Fibroblast of gingiva (primary cell): ENCODE results near the gene HMCN1.

Experiments
- DNase-seq: peaks from one replicate; pipeline ENCODE4 v3.0.0-alpha.2; 2011; ENCODE audit warnings: low read depth

The HMCN1 gene

DNA sequence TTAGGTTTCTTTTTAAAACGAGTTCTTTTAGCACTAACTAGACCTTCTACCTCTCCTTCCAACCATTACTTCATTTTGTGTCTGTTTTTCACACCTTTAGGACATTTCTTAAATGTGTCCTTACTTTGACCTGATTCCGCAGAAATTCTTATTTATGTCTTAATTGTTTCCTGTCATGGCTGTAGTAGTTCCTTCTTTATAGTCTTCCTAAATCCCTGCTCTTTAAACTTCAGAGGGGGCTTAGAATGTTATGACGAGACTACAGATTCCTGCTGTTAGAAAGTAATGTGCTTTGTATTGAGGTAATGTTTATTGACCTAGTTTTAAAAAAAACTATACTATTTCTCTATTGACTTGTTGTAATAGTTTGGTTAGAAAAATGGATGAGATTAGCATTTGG, 70.4 kb downstream of the HMCN1 start:
- no peak for DNase-seq

DNA sequence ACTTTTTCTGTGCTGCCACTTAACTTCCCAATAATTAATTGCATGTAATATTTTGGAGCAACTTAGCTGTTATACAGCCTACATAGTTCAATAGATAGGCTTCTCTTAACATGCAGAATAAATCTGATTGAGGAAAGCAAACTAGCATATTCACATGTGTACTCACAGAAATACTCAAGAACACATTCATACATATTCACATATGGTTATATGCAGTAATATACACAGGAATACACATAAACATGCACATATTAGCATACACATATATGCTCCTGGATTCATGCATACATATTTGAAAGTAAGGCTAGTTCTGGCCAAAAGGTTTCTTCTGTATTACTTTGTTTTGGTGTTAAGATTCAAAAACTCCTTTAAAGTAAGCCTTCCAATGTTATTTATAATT, 73.1 kb downstream of the HMCN1 start:
- DNase-seq, result no peak

DNA sequence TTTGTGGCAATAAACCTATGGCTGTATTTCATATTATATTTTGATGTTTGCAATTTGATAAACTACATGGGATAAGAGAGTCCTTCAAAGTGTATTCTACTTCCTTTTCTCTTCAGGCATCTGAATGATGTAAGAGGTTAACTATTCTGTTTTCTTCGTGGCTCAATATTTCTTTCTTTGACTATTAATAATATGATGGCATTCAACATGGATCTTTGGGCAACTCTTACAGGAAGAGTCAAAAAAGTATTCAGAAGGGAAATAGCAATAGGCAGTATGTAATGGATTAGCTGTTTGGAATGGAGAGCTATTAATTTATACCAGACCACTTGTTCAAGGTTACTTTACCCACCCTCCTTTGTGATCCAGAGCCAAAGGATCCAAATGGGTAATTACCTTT, 74.4 kb downstream of the HMCN1 start:
- no peak for DNase-seq

DNA sequence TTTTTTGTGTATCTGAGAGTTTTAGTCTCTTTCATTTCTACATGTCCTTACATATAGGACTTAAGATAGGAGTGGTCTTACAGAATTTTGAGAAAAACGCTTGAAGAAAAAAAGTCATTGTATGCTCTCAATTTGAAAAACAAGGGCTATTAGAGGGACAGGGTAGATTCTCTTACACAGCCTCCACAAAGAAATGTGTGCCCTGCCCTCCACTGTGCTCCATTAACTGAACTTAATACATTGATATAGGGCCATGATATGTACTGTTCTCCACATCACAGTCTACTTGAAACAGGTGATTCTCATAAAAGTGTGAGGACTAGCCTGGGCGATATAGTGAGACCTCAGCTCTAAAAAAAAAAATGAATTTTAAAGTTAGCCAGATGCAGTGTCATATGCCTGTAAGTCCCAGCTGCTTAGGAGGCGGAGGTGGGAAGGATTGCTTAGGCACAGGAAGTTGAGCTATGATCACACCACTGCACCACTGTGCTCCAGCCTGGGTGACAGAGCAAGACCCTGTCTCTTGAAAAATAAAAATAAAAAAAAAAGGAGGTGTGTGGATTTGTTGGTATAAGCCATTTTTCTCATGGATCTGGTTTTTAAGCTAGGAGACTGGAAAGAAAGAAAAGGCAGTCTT, 77.0 kb downstream of the HMCN1 start:
- no peak for DNase-seq

DNA sequence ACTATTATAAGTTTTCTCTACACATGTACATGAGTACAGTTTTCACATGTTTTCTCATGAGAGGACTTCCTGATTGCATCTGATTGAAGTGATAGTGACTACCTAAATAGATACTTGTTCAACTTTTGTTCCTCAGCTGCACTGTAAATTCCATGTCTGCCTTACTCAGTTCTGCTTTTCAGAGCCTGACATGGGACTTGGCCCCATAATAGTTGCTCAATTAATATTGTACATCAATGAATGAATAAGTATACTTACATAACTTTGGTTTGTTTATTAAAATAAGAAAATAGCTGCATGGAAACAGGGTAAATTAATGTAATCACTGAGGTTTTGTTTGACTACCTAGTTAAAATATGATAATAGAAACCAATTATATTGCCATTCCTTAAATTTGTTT, 78.7 kb downstream of the HMCN1 start:
- DNase-seq, result no peak

DNA sequence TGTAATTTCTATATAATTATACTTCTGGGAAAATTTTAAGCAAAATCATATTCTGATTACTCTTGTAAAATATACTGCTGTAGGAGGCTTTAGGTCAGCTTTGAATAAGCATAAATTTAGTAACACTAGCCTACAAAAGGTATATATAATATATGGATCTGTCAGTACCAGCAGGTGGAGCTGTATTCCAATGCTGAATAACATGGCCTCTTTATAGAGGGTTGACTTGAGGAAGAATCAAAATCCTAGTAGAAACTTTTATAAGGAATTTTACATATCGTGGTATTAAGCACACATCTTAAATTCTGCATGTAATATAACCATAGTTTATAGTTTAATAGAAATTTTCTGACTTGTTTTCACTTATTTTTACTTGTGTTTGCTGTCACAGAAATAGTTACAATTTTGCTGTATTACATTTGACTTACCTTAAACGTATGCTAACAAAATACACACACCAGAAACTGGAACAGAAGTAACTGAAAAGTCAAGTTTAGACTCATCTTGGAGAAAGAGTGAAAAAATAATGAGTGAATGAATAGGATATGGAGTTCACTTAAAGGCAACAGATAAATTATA, 79.3 kb downstream of the HMCN1 start:
- peak; percentile 46 for DNase-seq

DNA sequence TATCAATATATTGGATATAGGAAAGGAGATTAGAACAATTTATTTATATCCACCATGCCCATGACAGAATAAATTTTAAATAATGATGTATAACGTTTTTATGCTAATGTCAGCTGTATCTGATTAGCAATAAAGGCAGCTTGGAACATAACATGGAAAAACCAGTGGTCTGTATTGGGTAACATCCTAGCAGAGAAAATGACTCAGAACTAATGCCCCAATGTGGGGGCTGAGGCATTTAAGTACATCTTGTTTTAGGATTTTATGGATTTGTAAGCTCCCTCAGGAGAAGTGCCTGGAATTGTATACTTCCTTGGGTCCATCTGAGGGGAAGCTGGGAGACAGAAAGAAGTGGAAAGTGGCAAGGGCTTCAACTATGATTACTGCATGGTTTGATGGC, 82.3 kb downstream of the HMCN1 start:
- peak; percentile 91 for DNase-seq

DNA sequence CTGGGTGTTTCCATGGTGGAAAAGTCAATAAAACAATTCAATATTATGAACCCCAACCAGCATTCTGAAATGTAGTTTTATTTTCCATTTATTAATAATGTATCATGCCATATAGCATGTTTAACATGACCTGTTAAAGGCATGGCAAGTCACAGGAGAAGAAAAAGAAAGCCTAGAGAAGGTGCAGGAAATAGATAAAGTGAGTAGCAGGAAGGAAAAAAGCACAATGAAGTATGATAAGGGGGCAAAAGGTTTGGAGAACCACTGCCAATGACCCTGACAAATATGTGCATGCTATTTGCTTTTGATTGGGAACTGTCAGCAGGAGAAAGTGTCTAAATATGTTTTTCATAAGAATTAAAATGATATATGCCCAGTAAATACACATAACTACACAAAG, 85.6 kb downstream of the HMCN1 start:
- no peak for DNase-seq

DNA sequence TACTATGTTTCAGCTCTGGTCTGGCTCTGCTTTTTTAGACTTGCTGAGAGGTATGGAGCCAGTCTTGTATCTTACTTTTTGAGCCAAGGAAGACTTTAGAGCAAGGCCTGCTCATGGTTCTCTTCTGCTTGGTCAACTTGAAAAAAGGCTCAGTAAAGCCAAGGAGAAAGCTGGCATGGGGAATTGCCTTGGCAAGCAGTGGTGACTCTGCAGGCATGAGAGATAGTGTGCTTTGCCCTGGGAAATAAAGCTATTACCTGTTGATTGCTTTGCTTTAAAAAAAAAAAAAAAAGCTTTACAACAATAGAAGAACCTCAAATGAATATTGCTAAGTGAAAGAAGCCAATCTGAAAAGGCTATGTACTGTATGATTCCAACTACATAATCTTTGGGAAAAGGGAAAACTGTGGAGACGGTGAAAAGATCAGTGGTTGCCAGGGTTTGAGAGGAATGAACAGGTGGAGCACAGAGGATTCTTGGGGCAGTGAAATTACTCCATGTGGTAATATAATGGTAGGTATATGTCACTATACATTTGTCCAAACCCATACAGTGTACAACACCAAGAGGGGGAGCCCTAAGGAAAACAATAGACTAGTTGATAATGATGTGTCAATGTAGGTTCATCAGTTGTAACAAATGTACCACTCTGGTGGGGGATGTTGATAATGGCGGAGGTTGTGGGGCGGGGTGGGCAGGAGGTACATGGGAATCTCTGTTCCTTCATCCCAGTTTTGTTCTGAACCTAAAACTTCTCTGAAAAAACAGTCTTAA, 87.6 kb downstream of the HMCN1 start:
- no peak for DNase-seq

DNA sequence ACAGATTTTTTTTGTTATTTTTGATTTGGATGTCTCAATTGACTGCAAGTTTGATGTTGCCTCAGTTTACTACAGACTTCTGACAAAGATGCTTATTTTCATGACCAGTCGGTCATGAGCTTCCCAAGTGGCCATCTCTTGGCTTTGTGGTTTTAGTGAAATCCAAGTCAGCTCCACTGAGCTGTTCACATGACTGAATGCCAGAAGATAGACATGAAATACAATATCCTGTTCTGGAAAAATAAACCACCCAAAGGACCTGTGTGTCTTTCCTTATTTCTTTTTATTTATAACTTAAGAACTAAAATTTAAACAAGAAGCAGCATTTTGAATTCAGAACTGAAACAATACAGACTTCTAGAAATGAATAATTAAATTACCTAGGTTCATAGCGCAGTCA, 89.3 kb downstream of the HMCN1 start:
- peak; percentile 65 for DNase-seq

DNA sequence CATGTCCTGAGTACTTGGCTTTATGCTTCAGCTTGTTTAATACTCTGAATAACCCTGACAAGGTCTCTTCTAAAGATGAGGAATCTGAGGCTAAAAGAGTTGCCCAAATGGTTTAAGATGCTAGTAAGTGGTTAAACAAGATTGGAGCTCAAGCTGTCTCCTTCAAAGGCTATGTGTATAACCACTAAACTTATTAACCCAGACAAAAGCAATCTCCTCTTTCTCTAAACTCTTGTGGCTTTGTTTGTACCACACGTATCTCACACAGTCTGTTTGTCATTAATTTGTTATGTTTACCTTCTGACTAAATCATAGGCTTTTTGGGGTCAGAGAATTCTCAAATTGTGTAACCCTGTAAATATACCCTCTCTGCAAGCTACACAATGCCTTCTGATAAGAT, 89.9 kb downstream of the HMCN1 start:
- DNase-seq, result peak; percentile 14

DNA sequence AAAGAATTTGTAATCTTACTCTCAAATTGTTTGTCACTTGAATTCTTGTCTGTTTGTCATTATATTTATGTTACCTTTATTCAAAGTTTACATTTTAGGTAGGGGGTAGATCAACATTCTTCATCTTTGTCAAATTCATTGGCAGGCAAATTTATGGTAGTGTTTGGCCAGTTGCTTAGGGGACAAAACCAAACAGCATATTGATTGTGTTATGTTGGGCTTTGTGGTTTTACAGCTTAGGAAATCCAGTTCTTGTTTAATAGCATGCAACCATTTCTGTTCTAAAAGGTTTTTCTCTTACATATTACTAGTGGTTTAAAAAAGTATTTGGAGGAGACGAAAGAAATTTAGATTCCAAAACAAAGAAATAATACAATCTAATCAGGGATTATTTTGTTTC, 91.4 kb downstream of the HMCN1 start:
- peak; percentile 46 for DNase-seq

DNA sequence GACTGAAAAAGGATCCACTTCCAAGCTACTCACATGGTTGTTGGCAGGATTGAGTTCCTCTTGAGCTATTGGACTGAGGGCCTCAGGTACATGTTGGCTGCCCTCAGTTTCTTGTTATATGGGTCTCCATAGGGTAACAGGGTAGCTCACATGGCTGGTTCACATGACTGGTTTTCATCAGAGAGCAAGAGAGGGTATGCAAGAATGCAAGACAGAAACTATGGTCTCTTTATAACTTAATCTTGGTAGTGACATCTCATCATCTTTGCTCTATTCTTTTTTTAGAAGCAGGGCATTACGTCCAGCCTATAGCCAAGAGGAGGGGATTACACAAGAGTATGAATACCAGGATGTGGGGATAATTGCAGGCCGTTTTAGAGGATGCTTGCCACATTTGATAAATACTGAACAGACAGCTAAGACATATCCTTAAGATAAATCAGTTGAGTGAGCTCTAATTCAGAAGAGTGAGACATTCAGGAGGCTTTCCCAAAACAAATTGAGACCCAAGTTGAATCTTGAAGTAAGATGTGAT, 100.2 kb downstream of the HMCN1 start:
- DNase-seq, result no peak

DNA sequence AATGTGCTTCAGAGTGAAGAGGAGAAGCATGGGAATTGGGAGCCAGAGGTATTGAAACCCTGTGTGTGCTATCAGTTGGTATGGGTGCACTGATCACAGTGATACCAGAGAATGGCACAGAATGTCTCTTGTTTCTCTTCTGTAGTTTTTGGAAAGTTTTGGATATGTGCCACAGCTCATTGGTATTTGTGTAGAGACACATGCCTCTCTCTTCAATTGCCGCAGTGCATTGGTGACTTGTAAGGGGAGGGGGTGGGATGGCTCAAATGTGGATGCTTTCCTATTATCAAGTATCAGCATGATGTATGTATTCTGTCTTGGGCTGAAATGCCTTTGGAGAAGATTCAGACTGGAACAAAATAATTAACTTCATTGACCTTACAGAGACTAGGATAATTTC, 101.0 kb downstream of the HMCN1 start:
- DNase-seq, result no peak

DNA sequence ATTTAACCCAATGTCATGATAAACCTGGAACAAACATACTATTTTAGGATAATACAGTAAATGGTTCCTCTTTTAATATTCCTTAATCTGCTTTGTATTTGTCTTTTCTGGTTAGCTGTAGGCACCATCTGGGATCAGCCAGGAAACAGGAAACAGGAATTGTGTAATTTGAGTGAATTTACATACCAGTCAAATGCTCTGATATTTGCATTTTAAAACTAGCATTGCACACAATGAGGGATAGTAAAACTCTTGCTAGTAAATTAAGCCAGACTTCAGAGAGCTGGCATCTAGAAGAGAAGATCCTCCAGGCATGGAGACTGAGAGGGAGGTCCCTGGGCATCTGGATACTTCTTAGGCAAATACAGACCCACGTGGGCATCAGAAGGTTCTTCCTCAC, 103.5 kb downstream of the HMCN1 start:
- no peak for DNase-seq

DNA sequence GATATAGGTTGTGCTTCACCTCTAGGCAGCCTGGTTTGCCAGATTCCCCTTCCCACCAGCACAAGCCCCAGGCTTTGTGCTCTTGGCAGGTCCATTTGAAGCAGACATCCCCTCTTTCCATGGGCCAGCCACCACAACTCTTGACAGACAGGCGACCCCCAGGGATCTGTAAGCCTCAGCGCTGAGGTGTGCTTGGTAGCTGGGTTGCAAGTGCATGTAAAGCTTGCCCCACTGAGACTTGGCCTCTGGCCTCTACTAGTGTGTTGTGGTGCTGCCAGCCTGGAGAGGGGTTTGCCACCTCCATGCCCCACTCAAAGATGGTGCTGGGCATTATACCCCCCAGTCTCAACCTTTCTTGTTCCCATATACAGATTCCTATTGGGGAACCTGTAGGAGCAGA, 103.9 kb downstream of the HMCN1 start:
- DNase-seq, result no peak

DNA sequence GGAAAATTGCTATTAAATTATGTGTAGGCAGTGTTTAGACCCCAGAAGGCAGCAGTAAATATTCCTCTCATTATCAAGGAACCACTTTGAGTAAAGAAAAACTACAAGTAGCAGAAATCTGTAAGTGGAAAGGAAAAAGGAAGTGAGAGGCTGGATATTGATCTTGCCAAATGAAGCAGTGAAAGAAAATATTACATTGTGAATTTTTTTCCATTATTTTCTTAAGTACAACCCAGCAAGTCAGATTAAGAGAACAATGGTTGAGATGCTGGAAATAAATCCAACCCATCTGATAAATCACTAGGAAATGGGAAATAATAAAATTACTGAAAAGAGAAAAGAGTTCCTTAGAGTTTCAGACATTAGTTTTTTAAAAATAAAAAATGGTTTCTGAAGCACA, 106.7 kb downstream of the HMCN1 start:
- no peak for DNase-seq

DNA sequence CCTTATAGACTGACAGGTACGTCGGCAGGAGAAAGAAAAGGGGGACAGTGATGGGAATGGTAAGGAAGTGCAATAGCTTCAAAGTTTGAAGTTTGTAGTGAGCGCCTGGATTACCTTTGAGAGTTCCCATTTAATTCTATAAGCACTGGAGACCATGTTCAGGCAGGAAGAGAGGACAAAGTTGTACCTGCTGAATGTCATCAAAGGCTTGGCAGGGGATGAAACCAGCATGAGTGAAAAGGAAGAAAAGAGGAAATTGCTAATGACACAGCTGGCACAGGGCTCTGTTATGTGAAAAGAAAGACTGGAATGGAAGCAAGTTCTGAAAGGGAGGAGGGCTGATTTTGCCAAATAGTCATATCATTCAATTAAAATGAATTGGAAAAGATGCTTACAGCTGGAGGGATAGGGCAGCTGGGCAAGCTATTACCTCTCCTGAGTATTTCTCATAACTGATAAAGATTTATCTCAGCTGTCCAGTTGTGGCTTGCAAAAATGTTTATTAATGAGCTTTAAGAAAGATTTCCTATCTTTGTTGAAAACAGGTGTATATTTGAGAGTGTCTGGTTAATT, 109.2 kb downstream of the HMCN1 start:
- no peak for DNase-seq

DNA sequence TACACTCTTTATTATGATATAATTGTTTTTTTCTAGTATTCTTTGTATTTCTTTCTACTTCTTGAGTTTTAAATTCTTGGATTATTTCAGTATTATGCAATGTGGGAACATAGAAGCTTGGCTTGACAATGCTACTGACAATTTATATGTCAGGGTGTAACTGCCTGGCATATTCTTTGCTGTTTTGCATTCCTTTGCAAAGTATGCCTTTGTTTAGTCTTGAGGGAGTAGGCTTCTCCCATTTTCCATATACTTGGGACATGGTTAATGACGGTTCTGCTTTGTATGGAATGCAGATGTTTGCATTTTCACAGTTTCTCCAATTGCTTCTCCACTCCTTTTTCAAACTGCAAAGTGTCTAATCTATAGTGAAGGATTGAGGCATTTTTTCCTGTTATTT, 109.8 kb downstream of the HMCN1 start:
- no peak for DNase-seq

DNA sequence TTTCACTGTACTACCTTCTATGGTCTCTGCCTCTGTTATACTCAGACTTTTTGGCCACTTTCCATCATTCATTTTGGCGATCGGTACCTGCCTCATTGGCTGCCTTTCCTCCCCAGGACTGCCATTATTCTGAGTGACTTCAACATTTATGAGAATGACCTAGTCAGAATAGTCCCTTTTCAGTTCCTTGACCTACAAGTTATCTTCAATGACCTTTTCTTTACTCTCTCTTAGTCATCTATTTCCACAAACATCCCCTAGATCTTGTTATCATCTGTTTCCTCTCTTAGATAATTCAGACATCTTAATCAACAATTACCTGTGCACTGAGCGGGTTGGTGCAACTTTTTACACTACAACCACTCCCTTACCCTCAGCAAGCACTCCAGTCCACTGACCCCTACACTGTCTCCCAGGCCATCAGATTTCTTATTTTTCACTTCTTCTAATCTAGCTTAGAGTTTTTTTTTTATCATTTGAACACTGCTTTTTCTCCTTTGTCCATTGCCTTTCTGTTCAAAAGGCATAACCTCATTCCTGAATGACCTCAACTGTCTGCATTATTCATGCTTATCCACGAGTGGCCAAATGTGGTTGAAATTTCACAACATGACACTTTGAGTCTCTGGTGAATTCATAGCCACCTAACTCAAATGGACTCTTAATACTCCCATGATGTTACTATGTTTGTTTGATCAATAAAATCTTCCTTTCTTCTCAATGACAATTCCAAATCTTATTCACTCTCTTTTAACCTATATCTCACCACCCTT, 112.7 kb downstream of the HMCN1 start:
- DNase-seq, result peak; percentile 27

DNA sequence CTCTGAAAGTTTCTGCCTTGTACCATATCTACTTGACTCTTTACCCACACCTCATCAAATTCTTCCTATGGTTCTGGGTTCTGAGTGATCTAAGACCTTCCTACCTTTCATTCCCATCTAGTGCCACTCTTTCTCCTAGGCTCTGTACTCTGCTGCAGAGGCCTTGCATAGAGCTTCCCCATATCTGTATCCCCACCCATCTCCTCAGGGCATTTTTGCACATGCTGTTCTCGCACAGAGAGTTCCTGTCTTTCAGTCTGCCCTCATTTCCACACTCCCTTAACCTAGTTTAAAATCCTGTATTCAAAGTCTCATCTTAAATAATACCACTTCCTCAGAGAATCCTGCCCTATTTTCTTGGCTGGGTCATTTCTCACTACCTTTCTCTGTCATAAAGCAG, 114.8 kb downstream of the HMCN1 start:
- DNase-seq, result no peak

DNA sequence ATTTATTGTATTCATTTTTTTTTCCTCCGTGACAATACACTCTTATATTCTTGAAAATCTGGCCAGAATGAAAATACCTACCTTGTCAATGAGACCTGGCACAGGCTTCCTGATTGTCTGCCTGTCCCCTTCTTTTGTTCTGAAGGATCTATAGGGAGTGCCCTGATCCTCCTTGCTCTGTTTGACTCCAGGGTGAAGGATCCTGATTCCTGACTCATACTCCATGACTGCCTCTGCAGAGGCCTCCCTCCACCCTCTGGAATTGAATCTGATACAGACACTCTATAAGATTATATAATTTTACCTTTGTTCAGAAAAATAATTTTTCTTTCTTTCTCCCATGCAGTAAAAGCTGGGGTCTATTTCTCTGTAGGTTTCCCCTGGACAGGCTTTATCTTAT, 116.2 kb downstream of the HMCN1 start:
- no peak for DNase-seq
